Dermis blood vessel endothelial cell (primary cell): ENCODE results near the gene IPO5. TPM values are rescaled to one million over a fixed set of nuclear protein-coding genes. Genes with fewer than 3 reads are reported as not detected.
"Not testable (repeated sequence)": the region's sequence is repeated elsewhere in the genome, so short reads cannot be mapped to it uniquely, and the experiment has no call there.

Experiments used
- DNase-seq: peaks from one replicate; pipeline ENCODE4 v3.0.0; 2010
- total RNA-seq: library from RNA; depleted of rRNA; stranded (reverse); fragments of >200 nt; gene quantifications from 2 replicates; pipeline ENCODE4 v1.2.3, GENCODE V29; 2014

IPO5 gene
- total RNA-seq, 1 donor from 2014 or later = 130 TPM

DNA sequence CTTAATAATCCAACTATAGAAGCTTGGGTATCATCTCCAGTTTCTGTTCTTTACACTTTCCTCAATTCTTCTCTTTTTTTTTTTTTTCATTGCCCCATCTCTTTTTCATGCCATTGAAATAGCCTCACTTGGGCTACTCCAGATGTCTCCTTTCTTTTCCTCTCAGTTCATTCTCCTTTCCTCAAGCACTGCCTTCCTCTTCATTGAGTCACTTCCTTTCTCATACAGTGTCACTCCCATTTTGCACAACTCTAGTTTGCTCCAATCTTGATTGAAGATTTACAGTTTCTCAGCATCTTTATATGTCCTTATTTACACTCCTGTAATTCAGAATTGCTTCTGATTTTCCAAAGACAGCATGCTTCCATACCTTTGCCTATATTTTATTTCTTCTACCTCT, 61.3 kb downstream of the IPO5 start:
- peak; percentile 53 for DNase-seq

- DNase-seq = no peak
Measured at GRCh38 chr13:98018293-98018692, 64.8 kb downstream of the IPO5 start.

DNA sequence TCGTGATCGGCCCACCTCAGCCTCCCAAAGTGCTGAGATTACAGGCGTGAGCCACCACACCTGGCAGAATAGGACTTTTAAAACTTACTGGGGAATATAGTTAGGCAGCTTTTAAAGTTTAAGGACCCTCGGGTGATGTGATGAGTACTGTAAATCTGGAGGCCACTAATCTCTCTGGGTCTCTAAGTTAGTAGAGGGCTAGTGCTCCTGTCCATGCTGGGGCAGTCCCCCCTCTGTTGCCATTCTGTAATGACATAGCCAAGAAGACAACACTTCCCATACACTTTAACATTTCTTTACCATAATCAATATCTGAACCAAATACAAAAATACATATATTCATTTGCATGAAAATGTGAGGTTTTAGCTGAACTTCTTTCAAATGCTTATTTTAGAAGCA, 65.7 kb downstream of the IPO5 start:
- DNase-seq = no peak

- DNase-seq = no peak
Measured at GRCh38 chr13:98020271-98020670, 66.8 kb downstream of the IPO5 start.

- peak; percentile 17 for DNase-seq
Measured at GRCh38 chr13:98022210-98022609, 68.7 kb downstream of the IPO5 start.

DNA sequence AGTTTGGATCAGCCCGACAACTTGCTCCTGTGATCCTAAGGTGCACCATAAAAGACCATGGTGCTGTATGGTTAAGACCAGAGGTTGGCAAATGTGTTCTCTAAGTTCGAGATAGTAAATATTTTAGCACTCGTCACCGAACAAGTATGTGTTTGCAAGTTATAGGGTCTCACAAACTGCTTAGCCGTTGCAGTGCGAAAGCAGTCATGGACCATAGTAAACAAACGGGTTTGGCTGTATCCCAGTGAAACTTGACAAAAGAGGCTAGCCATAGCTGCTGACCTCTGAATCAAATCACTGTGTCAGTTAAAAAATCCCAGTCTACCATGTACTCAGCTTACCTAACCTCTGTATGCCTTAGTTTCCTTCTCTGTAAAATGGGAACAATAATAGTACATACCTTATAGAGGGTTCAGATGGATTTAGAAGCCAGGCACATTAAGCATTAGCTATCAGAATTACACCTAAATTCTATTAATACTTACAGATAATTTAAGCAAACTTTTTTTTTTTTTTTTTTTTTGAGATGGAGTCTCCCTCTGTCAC, 72.1 kb downstream of the IPO5 start:
- DNase-seq = no peak

DNA sequence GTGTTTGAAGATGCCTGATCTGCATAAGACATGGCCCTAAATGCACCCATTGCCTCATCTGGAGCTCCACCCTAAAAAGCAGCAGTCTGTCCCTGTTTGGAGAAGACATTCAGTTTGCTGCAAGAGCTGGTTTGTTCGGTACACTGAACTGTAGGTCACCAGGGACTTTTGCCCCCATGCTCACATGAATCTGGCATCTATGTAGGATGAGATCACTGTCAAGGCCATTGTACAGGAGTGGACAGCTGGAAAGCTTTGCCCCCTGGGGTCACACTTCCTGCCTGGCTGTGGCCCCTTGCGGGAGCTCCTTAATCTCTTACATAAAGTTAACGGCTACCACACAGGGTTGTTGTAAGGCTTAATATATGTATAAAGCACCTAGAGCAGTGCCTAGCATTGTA, 73.0 kb downstream of the IPO5 start:
- peak; percentile 35 for DNase-seq

DNA sequence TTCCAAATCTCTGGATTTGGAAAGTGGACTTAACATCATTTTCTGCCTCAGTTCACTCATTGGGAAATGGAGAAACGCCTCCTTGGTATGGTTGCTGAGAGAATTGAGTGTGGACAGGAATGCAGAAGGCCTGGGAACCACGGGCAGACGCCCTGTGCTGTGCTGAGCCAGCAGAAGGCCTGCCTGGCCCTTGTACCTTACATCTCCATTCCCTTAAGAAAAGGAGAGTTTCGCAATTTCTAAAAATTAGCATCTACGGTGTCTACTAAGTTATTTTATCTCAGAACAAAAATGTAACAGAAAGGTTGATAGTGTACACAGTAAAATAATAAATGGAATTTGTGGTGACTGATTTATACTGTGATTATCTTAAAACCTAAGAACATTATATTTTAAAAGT, 78.7 kb downstream of the IPO5 start:
- no peak for DNase-seq

- DNase-seq = peak; percentile 56
Measured at GRCh38 chr13:98033277-98034247, 80.1 kb downstream of the IPO5 start.

GRCh38 chr13:98035373-98035772, 81.9 kb downstream of the IPO5 start:
- no peak for DNase-seq

GRCh38 chr13:98036564-98037302, 83.3 kb downstream of the IPO5 start:
- not testable (repeated sequence) for DNase-seq

- no peak for DNase-seq
Measured at GRCh38 chr13:98039261-98039660, 85.8 kb downstream of the IPO5 start.

DNA sequence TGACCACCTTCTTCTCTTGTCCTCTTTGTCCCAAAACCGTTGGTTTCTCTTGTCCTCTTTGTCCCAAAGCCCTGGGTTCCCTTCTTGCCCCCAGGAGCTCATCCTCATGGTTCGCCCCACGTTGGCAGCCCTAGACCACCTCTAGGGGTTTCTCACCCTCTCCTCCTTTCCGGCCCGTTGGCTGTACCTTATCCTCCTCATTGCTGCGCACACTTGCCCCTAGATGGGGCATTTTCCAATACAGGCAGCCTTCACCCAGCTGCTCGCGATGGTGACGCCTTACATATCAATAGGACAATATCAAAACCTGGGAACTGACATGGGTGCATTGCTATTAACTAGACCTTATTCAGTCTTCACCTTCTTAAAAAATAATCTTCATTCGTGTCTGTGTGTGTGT, 86.5 kb downstream of the IPO5 start:
- no peak for DNase-seq

GRCh38 chr13:98041081-98041820, 87.8 kb downstream of the IPO5 start:
- DNase-seq = no peak

DNA sequence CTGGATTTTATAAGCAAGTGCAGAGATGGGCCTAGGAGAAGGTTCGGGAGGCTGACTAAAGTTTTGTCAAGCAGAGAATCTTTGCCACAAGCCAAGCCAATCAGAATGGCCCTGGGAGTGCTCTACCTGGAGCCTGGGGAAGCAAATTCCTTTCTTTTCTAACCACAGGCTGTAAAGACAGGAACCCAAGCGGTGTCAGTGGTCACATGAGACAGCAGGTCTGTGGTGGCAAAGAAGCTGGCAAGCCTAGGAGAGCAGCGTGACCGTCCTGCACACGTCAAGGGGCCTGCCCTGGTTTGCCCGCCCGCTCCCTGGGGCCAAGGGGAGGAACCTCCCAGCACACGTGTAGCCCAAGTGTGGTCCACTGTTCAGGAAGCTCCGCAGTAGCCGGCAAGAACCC, 90.8 kb downstream of the IPO5 start:
- DNase-seq = no peak

- DNase-seq = not testable (repeated sequence)
Measured at GRCh38 chr13:98047785-98048184, 94.3 kb downstream of the IPO5 start.

- DNase-seq = no peak
Measured at GRCh38 chr13:98048265-98048664, 94.8 kb downstream of the IPO5 start.

- DNase-seq = peak; percentile 43
Measured at GRCh38 chr13:98050041-98050466, 96.6 kb downstream of the IPO5 start.

- no peak for DNase-seq
Measured at GRCh38 chr13:98052412-98052811, 98.9 kb downstream of the IPO5 start.

GRCh38 chr13:98054301-98054700, 100.8 kb downstream of the IPO5 start:
- DNase-seq = no peak

GRCh38 chr13:98055623-98056022, 102.1 kb downstream of the IPO5 start:
- DNase-seq = no peak

DNA sequence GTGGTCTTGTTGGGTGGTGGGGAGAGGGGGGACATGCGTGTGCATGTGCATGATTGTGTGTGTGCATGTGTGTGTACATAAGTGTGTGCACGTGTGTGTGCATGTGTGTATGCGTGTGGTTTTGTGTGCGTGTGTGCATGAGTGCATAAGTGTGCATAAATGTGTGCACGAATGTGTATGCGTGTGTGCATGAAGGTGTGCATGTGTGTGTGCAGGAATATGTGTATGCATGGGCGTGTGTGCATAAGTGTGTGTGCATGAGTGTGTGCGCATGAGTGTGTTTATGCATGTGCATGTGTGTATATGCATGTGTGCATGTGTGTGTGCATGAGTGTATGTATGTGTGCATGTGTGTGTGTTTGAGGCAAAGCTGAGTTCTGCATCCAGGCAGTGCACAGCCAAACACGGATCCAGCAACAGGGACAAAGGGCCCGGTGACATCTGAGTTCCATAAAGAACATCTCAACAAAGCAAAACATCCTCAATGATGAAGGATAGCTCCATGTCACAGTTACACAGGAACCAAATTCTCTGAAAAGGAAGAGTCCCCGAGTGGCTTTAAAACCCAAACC, 103.5 kb downstream of the IPO5 start:
- no peak for DNase-seq
